GM18858 (cell line): Measurements from ENCODE around the gene HOATZ.

Source experiments
- ATAC-seq: cut with Tn5 transposase; IDR thresholded peaks from one replicate; pipeline ENCODE4 v1.9.1; 2021; ENCODE audit not compliant: unreplicated experiment

HOATZ gene

DNA sequence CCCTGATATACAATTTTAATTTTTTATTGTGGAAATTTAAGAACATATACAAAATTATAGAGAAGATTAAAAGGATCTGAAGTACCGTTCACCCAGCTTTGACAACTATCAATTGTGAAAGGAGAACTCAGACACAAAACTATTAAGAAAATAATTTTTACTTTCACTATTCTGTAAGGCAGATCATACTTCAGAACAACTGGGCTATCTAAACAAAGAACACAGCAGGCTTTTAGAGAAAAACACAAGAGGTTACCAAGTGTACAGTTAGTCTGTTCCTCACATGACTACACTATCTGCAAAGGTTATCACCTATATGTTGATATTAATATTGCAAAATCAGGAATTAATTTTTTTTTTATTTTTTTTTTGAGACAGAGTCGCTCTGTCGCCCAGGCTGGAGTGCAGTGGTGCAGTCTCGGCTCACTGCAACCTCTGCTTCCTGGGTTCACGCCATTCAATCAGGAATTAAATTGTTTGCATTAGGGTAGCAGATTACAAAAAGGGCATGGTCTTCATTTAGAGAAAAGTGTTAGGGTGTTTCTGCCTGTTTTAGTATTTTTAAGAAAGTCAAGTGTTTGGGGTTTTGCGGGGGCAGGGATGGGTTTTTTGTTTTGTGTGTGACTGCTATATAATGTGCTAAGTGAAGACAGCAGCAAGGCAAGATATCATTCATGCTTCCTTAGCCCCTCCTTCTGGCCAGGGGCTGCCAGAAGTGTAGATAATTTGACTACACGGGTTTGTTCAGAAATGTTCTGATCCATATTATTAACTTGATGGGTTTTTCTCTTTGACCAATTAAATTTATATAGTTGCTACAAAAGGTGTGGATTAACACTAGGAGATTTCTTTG, 60.0 kb downstream of the HOATZ start:
- ATAC-seq = no peak

DNA sequence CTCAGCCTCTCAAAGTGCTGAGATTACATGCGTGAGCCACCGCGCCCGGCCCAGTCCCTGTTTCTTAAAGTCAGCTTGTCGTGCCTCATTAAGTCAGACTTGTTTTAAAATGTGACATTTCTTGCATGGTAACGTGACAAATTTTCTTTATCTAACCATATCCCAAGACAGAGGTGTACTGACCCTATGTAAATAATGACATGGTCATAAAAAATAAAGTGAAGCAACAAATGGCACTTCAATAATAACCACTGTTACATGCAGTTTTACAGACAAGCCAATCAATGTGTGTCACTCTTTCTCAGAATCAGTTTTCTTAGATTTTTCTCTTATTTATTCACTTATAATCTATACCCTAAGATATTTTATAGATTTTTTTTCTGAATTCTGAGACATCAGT, 61.2 kb downstream of the HOATZ start:
- ATAC-seq = no peak

DNA sequence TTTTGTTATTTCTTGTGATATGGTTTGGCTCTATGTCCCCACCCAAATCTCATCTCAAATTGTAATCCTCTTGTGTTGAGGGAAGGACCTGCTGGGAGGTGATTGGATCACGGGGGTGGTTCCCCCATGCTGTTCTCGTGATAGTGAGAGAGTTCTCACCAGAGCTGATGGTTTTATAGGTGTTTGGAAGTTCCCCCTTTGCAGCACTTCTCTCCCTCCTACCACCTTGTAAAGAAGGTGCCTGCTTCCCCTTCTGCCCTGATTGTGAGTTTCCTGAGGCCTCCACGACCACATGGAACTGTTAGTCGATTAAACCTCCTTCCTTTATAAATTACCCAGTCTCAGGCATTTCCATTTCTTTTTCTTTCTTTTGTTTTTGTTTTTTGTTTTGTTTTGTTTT, 63.2 kb downstream of the HOATZ start:
- ATAC-seq = no peak

DNA sequence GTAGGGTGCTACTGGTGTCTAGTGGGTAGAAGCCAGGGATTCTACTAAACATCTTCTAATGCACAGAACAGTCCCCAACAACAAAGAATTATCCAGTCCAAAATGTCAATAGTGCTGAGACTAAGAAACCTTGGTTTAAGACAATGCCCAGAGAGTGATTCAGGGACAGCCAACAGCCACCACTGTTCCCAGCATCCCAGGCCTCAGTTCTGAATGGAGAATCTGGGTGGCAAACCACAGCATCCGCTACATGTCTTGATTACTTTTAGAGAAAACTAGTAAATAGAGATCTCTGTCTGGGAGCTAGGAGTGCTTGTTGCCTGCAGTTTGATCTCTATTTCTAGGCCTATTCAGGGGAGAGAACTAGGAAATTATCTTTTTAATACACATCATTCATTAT, 66.8 kb downstream of the HOATZ start:
- no peak for ATAC-seq

DNA sequence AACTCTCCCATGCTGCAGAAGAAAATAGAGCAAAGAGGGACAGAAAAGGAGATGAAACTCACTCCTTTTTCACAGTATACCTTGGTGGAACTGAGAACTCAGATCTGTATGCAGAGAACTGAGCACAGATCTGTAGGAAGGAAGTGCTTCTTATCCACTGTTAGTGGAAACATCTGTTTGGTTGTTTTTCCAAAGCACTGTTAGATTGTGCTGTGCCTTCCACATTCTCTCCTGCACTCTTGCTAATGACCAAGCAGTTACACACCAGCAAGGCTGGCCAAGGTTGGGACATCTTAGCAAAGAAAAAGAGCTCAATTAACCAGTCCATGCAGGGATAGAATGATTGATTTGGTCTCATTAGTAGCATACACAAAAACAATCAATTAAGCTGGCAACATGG, 67.6 kb downstream of the HOATZ start:
- ATAC-seq = no peak

DNA sequence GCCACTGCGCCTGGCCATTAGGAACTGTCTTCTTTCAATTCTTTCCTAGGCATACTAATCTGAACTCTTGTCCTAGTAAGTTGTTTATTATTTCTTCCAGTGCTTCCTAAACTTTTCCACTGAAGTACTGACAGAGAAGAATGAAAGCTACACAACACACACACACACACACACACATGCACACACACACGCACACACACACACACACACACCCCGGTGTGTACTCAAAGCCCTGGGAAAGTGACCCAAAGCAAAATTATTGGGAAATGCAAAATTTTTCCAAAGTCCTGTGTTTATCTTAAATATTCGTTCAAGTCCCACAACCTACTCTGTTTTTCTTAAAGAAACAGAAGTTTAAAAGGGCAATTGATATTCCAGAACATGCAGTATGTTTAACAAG, 68.3 kb downstream of the HOATZ start:
- ATAC-seq = no peak

DNA sequence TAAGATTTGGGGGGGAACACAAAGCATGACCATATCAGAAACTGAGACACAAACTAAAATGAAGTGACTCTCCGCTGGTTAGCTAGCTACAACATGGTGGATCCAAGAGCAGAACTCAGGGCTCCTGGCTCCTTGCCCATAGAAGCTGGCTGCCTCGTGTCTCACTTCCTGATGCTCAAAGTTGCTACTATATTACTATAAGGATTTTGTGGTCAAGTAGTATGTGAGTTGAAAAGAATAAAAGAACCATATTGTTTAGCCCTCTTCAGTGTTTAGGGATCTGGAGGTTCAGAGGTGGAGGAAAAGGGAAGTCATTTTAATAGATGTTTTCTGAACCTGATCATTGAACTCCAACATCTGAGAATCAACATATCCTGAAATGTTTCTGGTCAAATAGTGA, 70.8 kb downstream of the HOATZ start:
- ATAC-seq = no peak

DNA sequence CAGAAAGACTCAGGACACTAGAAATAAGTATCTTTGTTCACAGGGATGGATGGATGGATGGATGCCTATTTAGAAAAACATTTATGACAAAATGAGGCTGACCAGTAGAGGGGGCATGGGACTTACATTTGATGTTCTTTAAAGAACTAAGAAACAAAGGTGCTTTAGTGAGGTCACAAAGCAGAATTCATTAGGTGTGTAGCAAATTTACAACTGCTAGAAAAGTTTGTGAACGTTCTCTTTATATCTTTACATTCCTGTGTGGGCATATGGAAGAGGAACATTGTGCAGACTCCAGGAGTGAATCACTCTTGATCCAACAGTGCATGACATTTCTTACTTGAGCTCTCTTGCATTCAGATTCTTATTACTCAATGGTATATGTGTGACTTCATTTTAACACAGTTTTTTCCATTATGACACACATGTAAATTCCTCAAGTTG, 71.8 kb downstream of the HOATZ start:
- no peak for ATAC-seq
